GM12891 (cell line): ENCODE measurements around the gene NCR1.
"Not testable (repeated sequence)": the region's sequence is repeated elsewhere in the genome, so short reads cannot be mapped to it uniquely, and the experiment has no call there.

Experiments
- PAX5 ChIP-seq: IDR thresholded peaks from 2 replicates; pipeline ENCODE4 v1.6.1; 2011; ENCODE audit warnings: low read length, moderate library complexity, mild to moderate bottlenecking; ENCODE audit not compliant: insufficient read depth, severe bottlenecking
- POLR2A ChIP-seq: IDR thresholded peaks from 2 replicates; pipeline ENCODE4 v1.6.1; 2011; ENCODE audit warnings: low read depth, low read length, control low read depth
- POLR2AphosphoS5 ChIP-seq: IDR thresholded peaks from 2 replicates; pipeline ENCODE4 v1.6.1; 2011; ENCODE audit warnings: low read depth, low read length, control low read depth
- SPI1 ChIP-seq: IDR thresholded peaks from 2 replicates; pipeline ENCODE4 v1.6.1; 2011; ENCODE audit warnings: low read depth, low read length, control low read depth
- TAF1 ChIP-seq: IDR thresholded peaks from 2 replicates; pipeline ENCODE4 v1.6.1; 2011; ENCODE audit warnings: low read depth, low read length, control low read depth

- TF ChIP-seq POLR2A, POLR2AphosphoS5, TAF1, SPI1, PAX5: not testable (repeated sequence)
Observed at GRCh38 chr19:54894106-54894505, 11.8 kb upstream of the NCR1 start.
